Measurements from ENCODE around the gene WBP4.
"Not testable (repeated sequence)": the region's sequence is repeated elsewhere in the genome, so short reads cannot be mapped to it uniquely, and the experiment has no call there.

Gene WBP4

GRCh38 chr13:41058295-41059070 lies 2.8 kb upstream of the WBP4 start:
- H3K27me3 Mint-ChIP-seq, result no peaks in the 10 kb centered on the region
- peaks cover 75% of the 10 kb centered on the region for H3K4me1 Mint-ChIP-seq
- H3K27ac Mint-ChIP-seq, result peak overlapping the region; percentile 99
- H3K4me3 Mint-ChIP-seq, result peak overlapping the region; percentile 99
- no peaks in the 10 kb centered on the region for H3K9me3 Mint-ChIP-seq
- peaks cover 2% of the 10 kb centered on the region for H3K36me3 Mint-ChIP-seq

- H3K27me3 Mint-ChIP-seq, result no peaks in the 10 kb centered on the region
- H3K9me3 Mint-ChIP-seq, result no peaks in the 10 kb centered on the region
- peak overlapping the region; percentile 99 for H3K27ac Mint-ChIP-seq
- peaks cover 74% of the 10 kb centered on the region for H3K4me1 Mint-ChIP-seq
- H3K4me3 Mint-ChIP-seq, result peak overlapping the region; percentile 99
- H3K36me3 Mint-ChIP-seq, result peaks cover 5% of the 10 kb centered on the region
Observed at GRCh38 chr13:41059456-41060081, 1.7 kb upstream of the WBP4 start.

GRCh38 chr13:41060082-41060723 lies 1.1 kb upstream of the WBP4 start:
- H3K36me3 Mint-ChIP-seq, result peaks cover 5% of the 10 kb centered on the region
- no peaks in the 10 kb centered on the region for H3K27me3 Mint-ChIP-seq
- H3K9me3 Mint-ChIP-seq, result no peaks in the 10 kb centered on the region
- peak overlapping the region; percentile 99 for H3K27ac Mint-ChIP-seq
- peaks cover 72% of the 10 kb centered on the region for H3K4me1 Mint-ChIP-seq
- peak overlapping the region; percentile 99 for H3K4me3 Mint-ChIP-seq

- peak overlapping the region; percentile 99 for H3K4me3 Mint-ChIP-seq
- peaks cover 69% of the 10 kb centered on the region for H3K4me1 Mint-ChIP-seq
- no peaks in the 10 kb centered on the region for H3K9me3 Mint-ChIP-seq
- peak overlapping the region; percentile 99 for H3K27ac Mint-ChIP-seq
- H3K27me3 Mint-ChIP-seq, result no peaks in the 10 kb centered on the region
- H3K36me3 Mint-ChIP-seq, result peaks cover 5% of the 10 kb centered on the region
Observed at GRCh38 chr13:41060724-41061074, 610 bp upstream of the WBP4 start.

- H3K4me3 Mint-ChIP-seq, result peak overlapping the region; percentile 99
- no peaks in the 10 kb centered on the region for H3K9me3 Mint-ChIP-seq
- no peaks in the 10 kb centered on the region for H3K27me3 Mint-ChIP-seq
- H3K4me1 Mint-ChIP-seq, result peaks cover 54% of the 10 kb centered on the region
- peaks cover 6% of the 10 kb centered on the region for H3K36me3 Mint-ChIP-seq
- H3K27ac Mint-ChIP-seq, result peak overlapping the region; percentile 99
Observed at GRCh38 chr13:41061914-41062837, 867 bp downstream of the WBP4 start.

DNA sequence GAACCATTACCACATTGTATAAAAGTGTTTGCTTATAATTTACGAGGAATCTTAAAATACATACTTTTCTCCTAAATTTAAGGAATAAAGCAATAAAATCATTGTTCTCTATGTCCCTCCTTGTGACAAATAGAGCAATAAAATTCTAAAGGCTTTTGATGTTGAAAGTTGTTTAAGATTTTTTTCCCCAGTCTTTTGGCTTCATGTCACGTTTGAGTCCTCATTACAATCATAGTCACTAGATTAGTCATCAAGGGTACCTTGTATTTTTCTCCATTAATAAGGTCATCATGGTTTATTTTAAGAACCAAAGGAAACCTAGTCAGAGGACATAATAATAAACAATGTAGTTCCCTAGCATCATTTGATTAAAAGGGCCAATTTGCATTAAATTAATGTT lies 3.2 kb downstream of the WBP4 start:
- H3K9me3 Mint-ChIP-seq, result no peaks in the 10 kb centered on the region
- H3K27me3 Mint-ChIP-seq, result no peaks in the 10 kb centered on the region
- H3K4me3 Mint-ChIP-seq, result no peak overlapping the region
- H3K4me1 Mint-ChIP-seq, result peaks cover 32% of the 10 kb centered on the region
- H3K36me3 Mint-ChIP-seq, result peaks cover 11% of the 10 kb centered on the region
- no peak overlapping the region for H3K27ac Mint-ChIP-seq

DNA sequence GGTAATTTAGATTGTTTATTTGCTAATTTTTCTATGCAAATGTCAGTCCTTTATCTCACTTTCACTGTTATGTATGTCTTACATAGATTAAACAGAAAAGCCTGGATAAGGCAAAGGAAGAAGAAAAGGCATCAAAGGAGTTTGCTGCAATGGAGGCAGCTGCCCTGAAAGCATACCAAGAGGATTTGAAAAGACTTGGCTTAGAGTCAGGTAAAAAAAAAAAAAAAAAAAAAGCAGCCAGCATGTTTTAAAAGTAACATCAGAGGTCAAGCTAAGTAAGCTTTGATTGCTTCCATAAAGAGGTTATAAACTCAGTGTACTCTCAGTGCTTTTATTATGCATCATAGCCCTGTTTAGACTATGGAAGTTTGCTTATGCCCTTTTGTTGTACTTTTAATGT lies 3.8 kb downstream of the WBP4 start:
- Mint-ChIP-seq H3K9me3 (no peaks in the 10 kb centered on the region), H3K36me3 (peaks cover 11% of the 10 kb centered on the region), H3K4me1 (peaks cover 28% of the 10 kb centered on the region), H3K27ac (no peak overlapping the region), H3K4me3 (no peak overlapping the region), H3K27me3 (no peaks in the 10 kb centered on the region)

DNA sequence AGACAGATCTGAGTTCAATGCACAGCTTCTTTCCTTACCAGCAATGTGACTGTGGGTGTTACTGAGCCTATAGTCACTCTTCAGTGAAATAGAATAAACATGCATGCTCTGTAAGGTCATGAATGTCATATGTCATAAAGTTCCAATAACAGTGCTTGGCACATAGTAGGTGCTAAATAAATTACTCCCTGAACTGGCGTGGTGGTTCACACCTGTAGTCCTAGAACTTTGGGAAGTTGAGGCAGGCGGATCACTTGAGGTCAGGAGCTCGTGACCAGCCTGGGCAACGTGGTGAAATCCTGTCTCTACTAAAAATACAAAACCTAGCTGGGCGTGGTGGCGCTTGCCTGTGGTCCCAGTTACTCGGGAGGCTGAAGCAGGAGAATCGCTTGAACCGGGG lies 13.2 kb downstream of the WBP4 start:
- Mint-ChIP-seq H3K27me3 (no peaks in the 10 kb centered on the region), H3K36me3 (peaks cover 32% of the 10 kb centered on the region), H3K9me3 (no peaks in the 10 kb centered on the region), H3K27ac (no peak overlapping the region), H3K4me1 (no peaks in the 10 kb centered on the region), H3K4me3 (no peak overlapping the region)

DNA sequence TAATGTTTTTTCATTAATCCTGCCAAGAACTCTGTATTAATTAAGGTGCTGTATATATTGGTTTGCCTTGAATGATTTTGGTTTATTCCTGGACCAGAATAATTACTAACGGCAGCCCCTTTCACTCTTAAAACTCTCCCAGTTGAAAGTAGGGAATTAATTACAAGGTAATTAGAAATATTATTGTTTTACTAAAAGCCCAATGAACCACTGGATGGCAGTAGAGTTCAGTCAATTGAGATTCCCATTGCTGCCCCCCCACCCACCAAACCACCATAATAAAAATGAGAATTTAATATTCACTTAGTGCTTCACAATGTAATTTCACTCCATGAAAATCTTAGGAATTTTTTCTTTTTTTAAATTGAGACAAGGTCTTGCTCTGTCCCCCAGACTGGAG lies 13.7 kb downstream of the WBP4 start:
- no peaks in the 10 kb centered on the region for H3K27me3 Mint-ChIP-seq
- no peak overlapping the region for H3K4me3 Mint-ChIP-seq
- peaks cover 35% of the 10 kb centered on the region for H3K36me3 Mint-ChIP-seq
- H3K4me1 Mint-ChIP-seq, result no peaks in the 10 kb centered on the region
- no peak overlapping the region for H3K27ac Mint-ChIP-seq
- H3K9me3 Mint-ChIP-seq, result no peaks in the 10 kb centered on the region

DNA sequence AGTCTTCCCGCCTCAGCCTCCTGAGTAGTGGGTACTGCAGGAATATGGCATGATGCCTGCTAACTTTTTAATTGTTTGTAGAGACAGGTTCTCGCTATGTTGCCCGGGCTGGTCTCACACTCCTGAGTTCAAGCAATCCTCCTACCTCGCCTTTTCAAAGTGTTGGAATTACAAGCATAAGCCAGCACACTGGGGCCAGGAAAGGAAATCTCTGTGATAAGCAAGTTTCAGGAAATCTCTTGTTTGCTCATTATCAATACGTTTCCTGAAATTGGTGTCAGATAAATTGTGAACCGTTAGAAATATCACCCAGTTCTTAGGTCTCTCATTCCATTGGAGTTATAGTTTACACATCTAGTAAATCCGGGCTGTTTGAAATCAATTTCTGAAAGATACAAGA lies 14.2 kb downstream of the WBP4 start:
- H3K27ac Mint-ChIP-seq, result no peak overlapping the region
- H3K4me3 Mint-ChIP-seq, result no peak overlapping the region
- no peaks in the 10 kb centered on the region for H3K9me3 Mint-ChIP-seq
- no peaks in the 10 kb centered on the region for H3K27me3 Mint-ChIP-seq
- H3K4me1 Mint-ChIP-seq, result no peaks in the 10 kb centered on the region
- H3K36me3 Mint-ChIP-seq, result peaks cover 32% of the 10 kb centered on the region

- Mint-ChIP-seq H3K9me3 (no peaks in the 10 kb centered on the region), H3K27me3 (no peaks in the 10 kb centered on the region), H3K4me3 (no peak overlapping the region), H3K36me3 (peaks cover 34% of the 10 kb centered on the region), H3K27ac (no peak overlapping the region), H3K4me1 (no peaks in the 10 kb centered on the region)
Observed at GRCh38 chr13:41077475-41077874, 16.2 kb downstream of the WBP4 start.

DNA sequence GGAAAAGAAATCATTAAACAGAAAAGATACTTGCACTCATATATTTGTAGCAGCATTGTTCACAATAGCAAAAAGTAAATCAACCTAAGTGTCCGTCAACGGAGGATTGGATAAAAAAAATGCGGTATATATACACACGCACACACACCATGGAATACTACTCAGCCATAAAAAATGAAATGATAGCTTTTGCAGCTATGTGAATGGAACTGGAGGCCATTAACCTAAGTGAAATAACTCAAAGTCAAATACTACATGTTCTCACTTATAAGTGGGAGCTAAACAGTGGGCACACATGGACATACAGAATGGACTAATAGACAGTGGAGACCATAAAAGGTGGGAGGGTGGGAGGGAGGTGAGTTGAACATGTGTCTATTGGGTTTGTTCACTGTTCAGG lies 18.4 kb downstream of the WBP4 start:
- Mint-ChIP-seq H3K27me3 (no peaks in the 10 kb centered on the region), H3K27ac (peak overlapping the region; percentile 13), H3K36me3 (peaks cover 35% of the 10 kb centered on the region), H3K9me3 (no peaks in the 10 kb centered on the region), H3K4me3 (no peak overlapping the region), H3K4me1 (no peaks in the 10 kb centered on the region)

DNA sequence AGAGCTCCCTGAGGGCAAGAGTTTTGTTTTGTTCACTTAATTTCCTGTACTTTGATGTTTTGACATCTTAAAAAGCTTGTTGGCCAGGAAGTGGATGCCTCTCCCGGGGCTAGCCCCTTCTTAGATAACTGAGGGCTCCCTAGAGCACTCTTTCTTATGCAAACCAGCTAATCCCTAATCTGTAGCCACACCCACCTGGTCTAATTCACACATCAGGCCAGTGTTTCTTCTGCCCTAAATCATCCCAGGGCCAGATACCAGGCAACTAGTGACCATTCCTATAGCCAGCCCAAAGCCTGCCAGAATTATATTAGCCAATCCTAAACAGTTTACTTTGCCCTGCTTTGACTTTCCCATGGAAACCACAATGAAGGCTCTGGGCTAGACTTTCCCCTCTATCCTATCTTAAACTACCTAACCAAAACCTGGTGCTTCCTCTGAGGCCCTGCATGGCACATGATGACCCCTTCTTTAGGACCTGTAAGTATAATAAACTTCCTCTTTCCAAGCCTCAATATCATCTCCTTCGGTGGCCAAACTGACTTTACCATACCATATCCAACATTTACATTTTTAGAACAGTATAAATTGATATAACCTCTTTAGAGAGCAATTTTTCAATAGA lies 24.8 kb downstream of the WBP4 start:
- Mint-ChIP-seq H3K4me3 (no peak overlapping the region), H3K36me3 (peaks cover 9% of the 10 kb centered on the region), H3K9me3 (no peaks in the 10 kb centered on the region), H3K27me3 (no peaks in the 10 kb centered on the region), H3K4me1 (peaks cover 10% of the 10 kb centered on the region), H3K27ac (peak overlapping the region; percentile 2)

DNA sequence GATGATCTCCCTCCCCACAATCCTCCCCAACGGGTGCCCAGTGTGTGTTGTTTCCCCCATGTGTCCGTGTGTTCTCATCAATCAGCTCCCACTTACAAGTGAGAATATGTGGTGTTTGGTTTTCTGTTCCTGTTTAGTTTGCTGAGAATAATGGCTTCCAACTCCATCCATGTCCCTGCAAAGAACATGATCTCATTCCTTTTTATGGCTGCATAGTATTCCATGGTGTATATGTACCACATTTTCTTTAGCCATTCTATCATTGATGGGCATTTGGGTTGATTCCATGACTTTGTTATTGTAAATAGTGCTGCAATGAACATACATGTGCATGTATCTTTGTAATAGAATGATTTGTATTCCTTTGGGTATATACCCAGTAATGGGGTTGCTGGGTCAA lies 34.4 kb downstream of the WBP4 start:
- not testable (repeated sequence) for H3K36me3 Mint-ChIP-seq, H3K4me3 Mint-ChIP-seq, H3K27me3 Mint-ChIP-seq, H3K9me3 Mint-ChIP-seq, H3K27ac Mint-ChIP-seq, H3K4me1 Mint-ChIP-seq

DNA sequence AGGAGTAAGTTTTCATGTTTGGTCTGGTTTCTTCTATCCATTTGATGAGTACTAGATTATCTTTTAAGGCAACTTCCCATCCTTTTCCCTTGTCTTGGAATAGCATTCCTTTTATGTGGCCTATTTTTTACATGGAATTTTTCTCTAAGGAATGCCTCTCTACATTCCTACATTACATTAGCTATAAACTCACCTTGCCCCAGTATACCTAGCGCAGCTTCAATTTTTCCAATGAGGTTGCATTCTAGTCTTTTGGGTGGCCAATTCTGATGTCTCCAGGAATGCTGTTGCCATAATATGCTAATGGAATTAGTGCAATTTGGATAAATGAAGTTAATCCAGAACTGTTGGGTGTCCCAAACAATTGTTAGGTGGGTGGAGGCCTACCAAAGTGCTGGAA lies 37.5 kb downstream of the WBP4 start:
- no peak overlapping the region for H3K27ac Mint-ChIP-seq
- H3K4me1 Mint-ChIP-seq, result no peaks in the 10 kb centered on the region
- H3K9me3 Mint-ChIP-seq, result no peaks in the 10 kb centered on the region
- no peaks in the 10 kb centered on the region for H3K27me3 Mint-ChIP-seq
- no peaks in the 10 kb centered on the region for H3K36me3 Mint-ChIP-seq
- no peak overlapping the region for H3K4me3 Mint-ChIP-seq
